Midbrain (tissue), 1 donor: ENCODE measurements around the gene SDK1.
"Not testable (repeated sequence)": the region's sequence is repeated elsewhere in the genome, so short reads cannot be mapped to it uniquely, and the experiment has no call there.

Experiments used
- DNase-seq: peaks from one replicate; lab custom pipeline; 2025; lab: John Stamatoyannopoulos, UW

SDK1 gene

GRCh38 chr7:4269746-4270145, 968.7 kb downstream of the SDK1 start:
- no peak for DNase-seq

GRCh38 chr7:4270268-4270667, 969.2 kb downstream of the SDK1 start:
- DNase-seq: no peak

- DNase-seq: no peak
These were observed 970.1 kb downstream of the SDK1 start for GRCh38 chr7:4270941-4271715.

- DNase-seq: no peak
These were observed 970.6 kb downstream of the SDK1 start for GRCh38 chr7:4271716-4272015.

- DNase-seq: no peak
These were observed 971.1 kb downstream of the SDK1 start for GRCh38 chr7:4272141-4272540.

DNA sequence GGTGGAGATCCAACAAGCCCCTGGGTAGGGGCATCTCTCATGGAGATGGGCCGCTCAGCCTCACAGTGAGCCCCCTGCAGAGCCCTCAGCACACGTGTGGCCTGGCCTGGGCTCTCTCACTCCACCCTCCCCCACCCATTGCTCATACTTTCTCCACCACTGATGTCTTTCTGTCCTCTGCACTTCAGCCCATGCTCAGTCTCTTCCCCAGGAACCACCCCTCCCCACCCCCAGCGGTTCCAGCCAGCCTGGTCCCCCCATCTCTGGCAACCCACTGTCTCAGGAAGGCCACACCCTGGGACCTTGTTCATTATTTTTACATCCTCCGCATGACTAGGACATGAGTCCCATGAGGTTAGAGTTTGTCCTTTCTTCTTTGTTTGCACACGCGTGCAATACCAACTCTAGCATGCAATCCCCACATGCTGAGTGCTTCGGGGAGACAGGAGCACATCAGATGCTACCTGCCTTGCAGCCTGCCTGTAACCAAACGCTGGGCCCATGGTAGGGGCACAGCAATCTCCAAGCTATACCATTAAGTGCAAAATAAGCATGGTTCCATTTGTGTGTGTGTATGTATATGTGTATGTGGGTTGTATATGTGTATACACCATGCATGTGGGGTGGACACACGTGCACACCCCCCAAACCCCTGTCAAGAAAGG, 972.6 kb downstream of the SDK1 start:
- no peak for DNase-seq

DNA sequence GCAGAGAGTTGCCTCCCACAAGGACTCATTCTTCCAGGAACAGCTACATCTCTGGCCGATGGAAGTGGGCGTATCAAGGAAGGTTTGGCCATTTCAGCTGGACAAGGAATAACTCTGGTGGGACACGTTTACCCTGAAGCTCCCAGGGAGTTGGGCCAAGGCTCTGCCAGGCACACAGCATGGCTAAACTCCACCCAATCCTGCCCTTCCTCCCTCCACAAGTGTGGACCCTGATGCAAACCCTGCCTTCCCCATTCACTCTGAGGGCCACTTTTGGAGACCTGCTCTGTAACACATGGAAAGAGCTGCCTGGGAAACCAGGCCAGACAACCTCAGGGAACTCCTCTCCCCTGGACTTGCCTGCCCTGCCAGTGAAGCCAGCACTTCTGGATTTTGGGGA, 973.2 kb downstream of the SDK1 start:
- no peak for DNase-seq

- no peak for DNase-seq
These were observed 976.9 kb downstream of the SDK1 start for GRCh38 chr7:4277936-4278335.

DNA sequence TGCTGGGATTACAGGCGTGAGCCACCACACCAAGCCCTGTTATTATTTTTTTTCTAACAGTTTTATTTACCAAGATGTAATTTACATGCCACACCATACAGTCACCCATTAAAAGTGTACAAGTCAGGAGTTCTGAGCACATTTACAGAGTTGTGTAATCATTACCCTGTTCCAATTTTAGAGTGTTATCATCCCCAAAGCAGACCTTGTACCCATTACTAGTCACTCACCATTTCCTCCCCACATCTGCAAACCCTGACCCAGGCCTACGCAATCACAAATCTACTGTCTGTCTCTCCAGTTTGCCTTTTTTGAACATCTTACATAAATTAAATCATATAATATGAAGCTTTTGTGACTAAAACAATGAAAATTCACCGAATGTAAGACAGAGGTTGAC, 978.2 kb downstream of the SDK1 start:
- no peak for DNase-seq

DNA sequence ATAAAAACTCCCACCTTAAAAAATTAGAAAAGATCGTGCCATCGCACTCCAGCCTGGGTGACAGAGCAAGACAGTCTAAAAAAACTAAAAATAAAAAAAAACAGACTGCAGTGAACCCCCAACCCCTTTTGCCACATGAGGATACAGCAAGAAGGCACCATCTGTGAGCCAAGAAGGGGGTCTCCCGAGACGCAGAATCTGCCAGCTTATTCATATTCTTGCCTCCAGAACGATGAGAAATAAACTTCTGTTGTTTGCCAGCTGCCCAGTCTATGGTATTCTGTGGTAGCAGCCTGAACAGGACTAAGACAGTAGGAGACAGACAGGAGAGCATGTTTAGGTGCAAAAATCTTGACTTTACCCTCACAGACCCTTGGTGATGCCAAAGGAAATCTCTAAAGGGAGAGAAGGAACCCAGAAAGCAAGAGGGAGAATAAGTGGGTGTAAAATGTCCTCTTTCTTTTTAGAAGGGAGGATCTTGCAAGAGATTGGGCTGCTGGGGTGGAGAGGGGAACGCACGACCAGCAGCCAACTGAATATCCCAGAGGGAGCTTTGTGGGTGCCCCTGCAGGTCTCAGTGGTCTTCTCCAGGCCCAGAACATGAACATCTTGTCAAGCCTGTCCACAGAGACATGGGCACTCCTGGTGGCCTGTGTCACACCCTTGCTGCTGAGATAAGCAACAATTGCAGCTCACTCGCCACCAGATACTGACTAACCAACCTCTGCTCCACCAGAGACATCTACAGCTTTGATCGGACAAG, 980.4 kb downstream of the SDK1 start:
- no peak for DNase-seq

DNA sequence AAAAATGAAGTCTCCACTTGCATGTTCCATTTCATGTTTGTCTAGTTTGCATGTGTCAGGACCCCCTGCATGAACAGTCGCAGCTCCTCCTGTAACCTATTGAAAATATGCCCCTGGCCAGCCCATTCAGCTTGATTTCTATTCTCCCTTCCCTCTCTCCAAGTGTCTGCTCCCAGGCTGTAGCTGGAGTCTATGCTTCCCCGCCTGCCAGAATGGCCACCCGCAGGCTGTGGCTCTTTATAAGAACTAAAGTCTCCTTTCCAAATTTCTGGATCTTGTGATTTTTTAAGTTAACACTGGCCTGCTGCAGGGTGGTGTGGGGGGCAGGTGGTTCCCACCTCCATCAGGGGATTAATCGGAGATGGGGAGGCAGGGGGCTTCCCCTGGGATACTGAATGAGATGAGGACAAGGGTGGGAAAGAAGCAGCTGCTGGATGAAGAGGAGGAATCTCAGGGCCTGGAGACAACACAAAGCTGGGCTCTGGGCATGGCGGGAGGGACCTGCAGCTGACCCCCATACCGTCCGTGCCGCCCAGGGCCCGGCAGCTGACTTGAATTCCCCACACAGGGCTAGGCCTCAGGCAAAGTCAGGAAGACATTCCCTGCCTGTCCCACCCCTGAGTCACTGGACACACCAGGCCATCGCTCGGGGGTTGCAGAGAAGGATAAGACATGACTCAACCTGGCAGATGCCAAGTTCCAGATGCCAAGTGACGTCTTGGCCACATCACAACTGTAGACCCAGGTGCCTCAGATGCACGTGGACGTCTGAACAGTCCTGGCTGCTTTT, 981.6 kb downstream of the SDK1 start:
- no peak for DNase-seq

DNA sequence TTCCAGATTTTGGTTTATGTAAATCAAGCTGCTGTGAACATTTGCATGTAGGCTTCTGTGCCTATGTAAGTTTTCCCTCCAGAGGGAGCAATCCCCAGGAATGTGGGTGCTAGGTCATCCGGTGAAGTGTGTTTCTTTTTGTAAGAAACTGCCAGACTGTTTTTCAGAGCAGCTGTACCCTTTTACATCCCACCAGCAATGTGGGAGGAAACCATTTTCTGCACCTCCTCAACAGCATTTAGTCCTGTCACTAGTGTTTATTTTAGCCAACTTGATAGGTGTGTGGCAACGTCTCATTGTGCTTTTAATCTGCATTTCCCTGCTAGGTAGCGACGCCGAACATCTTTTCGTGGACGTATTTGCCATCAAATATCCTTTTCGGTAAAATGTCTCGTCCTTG, 985.3 kb downstream of the SDK1 start:
- DNase-seq: no peak

- no peak for DNase-seq
These were observed 987.8 kb downstream of the SDK1 start for GRCh38 chr7:4288791-4289394.

DNA sequence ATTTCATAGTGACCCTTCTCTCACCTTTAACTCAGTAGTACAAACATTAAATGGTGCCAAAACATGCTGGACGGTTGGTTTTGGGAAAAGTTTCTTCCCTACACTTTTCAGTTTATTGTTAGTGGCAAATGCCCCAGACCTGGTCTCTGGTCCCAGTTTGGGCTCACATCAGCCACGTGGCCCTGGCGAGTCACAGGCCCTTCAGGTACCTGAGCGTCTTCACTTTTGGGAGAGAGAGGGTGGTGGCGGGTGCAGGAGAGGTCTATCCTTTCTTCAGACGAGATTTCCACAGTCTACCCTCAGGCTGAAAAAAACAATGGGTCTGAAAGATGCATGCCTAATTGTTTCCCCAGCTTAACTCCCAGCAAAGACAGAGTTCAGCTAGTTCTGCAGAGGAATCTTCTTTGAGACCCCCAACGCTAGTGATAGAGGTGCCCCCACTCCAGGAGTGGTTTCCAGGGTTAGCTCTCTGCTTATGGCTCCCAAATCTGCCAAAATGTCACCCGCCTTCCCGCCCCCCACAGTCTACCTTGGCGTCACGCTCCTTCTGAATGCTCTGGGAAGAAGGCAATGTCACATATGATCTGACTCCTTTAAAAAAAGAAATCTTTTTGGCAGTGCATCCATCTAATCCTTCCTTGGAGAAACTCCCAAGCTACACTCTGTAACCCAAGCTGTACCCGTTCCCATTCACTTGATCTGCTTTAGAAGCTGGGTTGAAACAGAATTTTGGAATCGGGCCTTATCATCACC, 996.3 kb downstream of the SDK1 start:
- no peak for DNase-seq

DNA sequence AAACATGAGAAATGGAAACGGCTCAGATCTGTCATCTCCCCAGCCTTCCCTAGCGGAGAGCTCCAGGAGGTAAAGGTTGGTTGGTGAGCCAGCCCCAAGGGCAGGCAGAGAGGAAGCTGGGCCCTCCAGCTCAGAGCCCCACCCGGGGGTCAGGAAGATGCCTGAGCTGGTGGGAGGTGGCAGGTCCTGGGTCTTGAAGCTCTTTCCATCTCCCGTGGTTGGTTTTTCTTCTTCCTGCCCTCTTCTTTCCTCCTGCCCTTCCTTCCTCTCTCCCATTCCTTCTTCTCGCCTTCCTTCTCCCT, 996.8 kb downstream of the SDK1 start:
- DNase-seq: no peak

DNA sequence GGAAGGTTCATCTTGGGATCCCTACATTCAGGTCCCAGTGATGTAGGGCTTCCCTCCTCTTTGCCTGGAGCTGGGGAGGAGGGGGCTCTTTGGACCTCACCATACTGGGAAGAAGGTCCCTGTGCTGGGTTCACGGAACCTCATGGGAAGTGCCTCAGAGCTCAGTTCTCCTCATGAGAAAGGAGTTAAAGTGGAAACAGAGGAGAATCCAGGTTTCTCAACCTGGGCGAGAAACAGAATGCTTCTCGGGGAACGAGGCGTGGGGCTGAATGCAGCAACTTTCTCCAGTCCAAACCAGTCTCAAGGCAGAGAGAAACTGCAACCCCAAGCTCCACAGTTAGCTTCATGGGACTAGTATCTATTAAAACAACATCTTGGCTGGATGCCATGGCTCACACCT, 998.4 kb downstream of the SDK1 start:
- no peak for DNase-seq

- DNase-seq: no peak
These were observed 1001.3 kb downstream of the SDK1 start for GRCh38 chr7:4302203-4302905.

- no peak for DNase-seq
These were observed 1006.5 kb downstream of the SDK1 start for GRCh38 chr7:4307316-4308204.

- DNase-seq: no peak
These were observed 1007.1 kb downstream of the SDK1 start for GRCh38 chr7:4308205-4308590.

GRCh38 chr7:4313911-4314310, 1012.9 kb downstream of the SDK1 start:
- DNase-seq: not testable (repeated sequence)
